ENCODE measurements around the gene SPRY4.

GRCh38 chr5:142357469-142358090 is 32.8 kb upstream of the SPRY4 start:
- TF ChIP-seq CTCF (IDR thresholded peaks at IDR 0.05; ENCODE audit: insufficient read depth, low read depth, low read length) (no peak), EZH2 (IDR thresholded peaks at IDR 0.05; ENCODE audit: insufficient read depth, low read length) (no peak)

Data from astrocyte (in vitro differentiated cells and primary cell).